Thoracic aorta (tissue), 2 donors: ENCODE measurements around the gene C6orf58. TPM values are rescaled to one million over a fixed set of nuclear protein-coding genes. Genes with fewer than 3 reads are reported as not detected.

Experiments
- ATAC-seq: fragments of 150-250 bp; one replicate; pipeline ENCODE4 v1.8.0; 2017; ENCODE audit warnings: low read depth; ENCODE audit not compliant: insufficient number of reproducible peaks, low FRiP score
- DNase-seq: peaks from one replicate; pipeline ENCODE4 v3.0.0-alpha.2; 2020; ENCODE audit warnings: low spot score
- H3K27ac ChIP-seq, 2 donors: fragments of 200-600 bp; sonication (generic); 1 replicate in 1 of 2; 2 replicates in 1 of 2; pipeline ENCODE4 v1.5.1; 2016; ENCODE audit warnings: mild to moderate bottlenecking in 2 of 2, moderate library complexity in 2 of 2
- H3K27me3 ChIP-seq: fragments of 200-600 bp; sonication (generic); replicated peaks from 2 replicates; pipeline ENCODE4 v1.6.0; 2016; ENCODE audit warnings: mild to moderate bottlenecking; ENCODE audit not compliant: insufficient read depth
- H3K36me3 ChIP-seq: fragments of 200-600 bp; sonication (generic); one replicate; pipeline ENCODE4 v1.5.1; 2016
- H3K4me1 ChIP-seq, 2 donors: fragments of 200-600 bp; sonication (generic); 1 replicate in 1 of 2; 2 replicates in 1 of 2; pipeline versions ENCODE4 v1.5.1 to v1.6.0; 2016; ENCODE audit warnings: low read depth in 2 of 2, mild to moderate bottlenecking in 1 of 2; ENCODE audit not compliant: control insufficient read depth in 1 of 2
- H3K4me3 ChIP-seq: fragments of 200-600 bp; sonication (generic); 2 replicates; pipeline ENCODE4 v1.5.1; 2016; ENCODE audit warnings: mild to moderate bottlenecking
- H3K9me3 ChIP-seq: fragments of 200-600 bp; sonication (generic); 2 replicates; pipeline ENCODE4 v1.5.1; 2016
- CTCF ChIP-seq: fragments of 200-600 bp; sonication (generic); IDR thresholded peaks from one replicate; pipeline ENCODE4 v1.5.1; 2019; ENCODE audit warnings: antibody characterized with exemption
- total RNA-seq, 2 donors: library from RNA; depleted of rRNA; stranded (reverse); fragments of >200 nt; gene quantifications; one replicate each; pipeline versions ENCODE4 v1.1.0 to v1.2.3, GENCODE V29; 2016

Gene C6orf58
- total RNA-seq, 2 donors from 2014 or later, result not detected

- no peak for ATAC-seq
- Histone ChIP-seq H3K9me3 (no peaks in the 10 kb centered on the region), H3K4me3 (no peak overlapping the region), H3K27me3 (no peaks in the 10 kb centered on the region), H3K4me1 (peaks cover 3 to 5% of the 10 kb centered on the region in 2 donors), H3K27ac (no peak overlapping the region), H3K36me3 (no peaks in the 10 kb centered on the region)
- DNase-seq, result no peak
- TF ChIP-seq CTCF, result no peak
Observed at GRCh38 chr6:127547215-127547614, 29.8 kb upstream of the C6orf58 start.

GRCh38 chr6:127547904-127548649, 28.9 kb upstream of the C6orf58 start:
- Histone ChIP-seq H3K4me1 (peaks cover 3 to 5% of the 10 kb centered on the region in 2 donors), H3K4me3 (no peak overlapping the region), H3K27me3 (no peaks in the 10 kb centered on the region), H3K9me3 (no peaks in the 10 kb centered on the region), H3K27ac (no peak overlapping the region), H3K36me3 (no peaks in the 10 kb centered on the region)
- TF ChIP-seq CTCF, result no peak
- no peak for ATAC-seq
- DNase-seq, result no peak

- Histone ChIP-seq H3K36me3 (no peaks in the 10 kb centered on the region), H3K4me1 (peaks cover 3 to 5% of the 10 kb centered on the region in 2 donors), H3K9me3 (no peaks in the 10 kb centered on the region), H3K27me3 (no peaks in the 10 kb centered on the region), H3K4me3 (no peak overlapping the region), H3K27ac (no peak overlapping the region)
- DNase-seq (no peak), ATAC-seq (no peak)
- no peak for TF ChIP-seq CTCF
Observed at GRCh38 chr6:127550403-127550802, 26.6 kb upstream of the C6orf58 start.

- H3K36me3 ChIP-seq, result no peaks in the 10 kb centered on the region
- no peak overlapping the region for H3K4me3 ChIP-seq
- H3K27ac ChIP-seq, result no peak overlapping the region
- no peak for TF ChIP-seq CTCF
- ATAC-seq (no peak), DNase-seq (no peak)
- H3K9me3 ChIP-seq, result no peaks in the 10 kb centered on the region
- peaks cover 3 to 5% of the 10 kb centered on the region in 2 donors for H3K4me1 ChIP-seq
- H3K27me3 ChIP-seq, result no peaks in the 10 kb centered on the region
Observed at GRCh38 chr6:127554435-127555006, 22.5 kb upstream of the C6orf58 start.

- ATAC-seq (no peak), DNase-seq (no peak)
- H3K36me3 ChIP-seq, result no peaks in the 10 kb centered on the region
- no peak for TF ChIP-seq CTCF
- no peak overlapping the region for H3K4me3 ChIP-seq
- no peaks in the 10 kb centered on the region for H3K27me3 ChIP-seq
- H3K27ac ChIP-seq, result no peak overlapping the region
- no peaks in the 10 kb centered on the region for H3K4me1 ChIP-seq
- H3K9me3 ChIP-seq, result no peaks in the 10 kb centered on the region
Observed at GRCh38 chr6:127561660-127562059, 15.3 kb upstream of the C6orf58 start.
